Breast epithelium (tissue), 4 donors: ENCODE data around the gene CADM3. TPM values are rescaled to one million over a fixed set of nuclear protein-coding genes. Genes with fewer than 3 reads are reported as not detected.
A peak's percentile ranks its signal among the peaks of the same experiment; 100 is the strongest.

Source experiments
- DNase-seq, 2 donors: peaks; one replicate each; pipeline ENCODE4 v3.0.0-alpha.2; 2019; ENCODE audit warnings: low spot score in 2 of 2
- H3K27ac ChIP-seq, 2 donors: fragments of 200-600 bp; sonication (generic) in 1 of 2; one replicate each; pipeline ENCODE4 v1.5.1; 2016 to 2019; ENCODE audit warnings: mild to moderate bottlenecking in 1 of 2
- H3K27me3 ChIP-seq, 2 donors: fragments of 200-600 bp; sonication (generic) in 1 of 2; one replicate each; pipeline versions ENCODE4 v1.5.1 to v1.6.0; 2017 to 2019; ENCODE audit warnings: control low read depth in 1 of 2, mild to moderate bottlenecking in 1 of 2
- H3K36me3 ChIP-seq: fragments of 200-600 bp; one replicate; pipeline ENCODE4 v1.5.1; 2019
- H3K4me1 ChIP-seq, 2 donors: fragments of 200-600 bp; sonication (generic); one replicate each; pipeline ENCODE4 v1.5.1; 2016 to 2019; ENCODE audit warnings: control low read depth in 1 of 2
- H3K4me3 ChIP-seq, 3 donors: fragments of 200-600 bp; sonication (generic); 1 replicate in 2 of 3; 2 replicates in 1 of 3; pipeline ENCODE4 v1.5.1; 2016 to 2019; ENCODE audit warnings: mild to moderate bottlenecking in 3 of 3, moderate library complexity in 2 of 3
- H3K9me3 ChIP-seq, 2 donors: fragments of 200-600 bp; sonication (generic) in 1 of 2; one replicate each; pipeline ENCODE4 v1.5.1; 2016 to 2019; ENCODE audit warnings: control low read depth in 1 of 2
- CTCF ChIP-seq, 3 donors: fragments of 450-650 bp; IDR thresholded peaks; one replicate each; pipeline ENCODE4 v1.5.1; 2016 to 2017; ENCODE audit warnings: antibody characterized with exemption in 3 of 3, mild to moderate bottlenecking in 3 of 3, moderate library complexity in 3 of 3
- POLR2A ChIP-seq: fragments of 450-650 bp; IDR thresholded peaks from one replicate; pipeline ENCODE4 v1.6.1; 2016; ENCODE audit warnings: antibody characterized with exemption, mild to moderate bottlenecking, moderate library complexity
- POLR2AphosphoS5 ChIP-seq, 3 donors: sonication (generic); formaldehyde crosslinking; IDR thresholded peaks; one replicate each; pipeline ENCODE4 v1.6.1; 2017; ENCODE audit warnings: antibody characterized with exemption in 3 of 3
- intact Hi-C: fragments of 100-400 bp; cut with DNase I; formaldehyde crosslinking; loops from one replicate; pipeline ENCODE4 v1.15.1; 2023; ENCODE audit warnings: low total_unique reads
- total RNA-seq, 3 donors: library from RNA; depleted of rRNA; stranded (reverse); fragments of >200 nt; gene quantifications; one replicate each; pipeline ENCODE4 v1.1.0, GENCODE V29; 2016

Gene CADM3
- total RNA-seq, 3 donors from 2014 or later: 5.2 to 22.6 (median 15.2) TPM

GRCh38 chr1:159201642-159202041 lies 30.2 kb downstream of the CADM3 start:
- no peak for TF ChIP-seq POLR2A
- intact Hi-C loops: no loop called here
- Histone ChIP-seq H3K36me3 (no peaks in the 10 kb centered on the region), H3K27me3 (no peaks in the 10 kb centered on the region), H3K4me1 (no peaks in the 10 kb centered on the region), H3K4me3 (peak overlapping the region; percentile 24 to 37 (median 25)), H3K9me3 (no peaks in the 10 kb centered on the region), H3K27ac (no peak overlapping the region)
- no peak for DNase-seq

- TF ChIP-seq CTCF (IDR thresholded peaks at IDR 0.05) (no peak), POLR2A (no peak), POLR2AphosphoS5 (IDR thresholded peaks at IDR 0.05) (no peak)
- DNase-seq: no peak
- H3K27me3 ChIP-seq: peaks cover 0 to 4% of the 10 kb centered on the region in 2 donors
- intact Hi-C loops: no loop called here
- no peak overlapping the region for H3K27ac ChIP-seq
- H3K9me3 ChIP-seq: no peaks in the 10 kb centered on the region
- no peaks in the 10 kb centered on the region for H3K4me1 ChIP-seq
- H3K36me3 ChIP-seq: no peaks in the 10 kb centered on the region
- no peak overlapping the region for H3K4me3 ChIP-seq
Observed at GRCh38 chr1:159203610-159204009, 32.2 kb downstream of the CADM3 start.

GRCh38 chr1:159204161-159205141 lies 33.0 kb downstream of the CADM3 start, which contains the start of gene ACKR1:
ACKR1 (plus strand) TSS chr1:159204875; CDS start chr1:159204960, 85 bp downstream.
- Histone ChIP-seq H3K27me3 (peaks cover 0 to 6% of the 10 kb centered on the region in 2 donors), H3K27ac (no peak within 1 kb of the TSS), H3K9me3 (no peaks in the 10 kb centered on the region), H3K4me1 (no peaks in the 10 kb centered on the region), H3K4me3 (peak within 1 kb of the TSS; percentile 32 to 38 (median 33)), H3K36me3 (no peaks in the 10 kb centered on the region)
- TF ChIP-seq POLR2A: no peak
- TF ChIP-seq POLR2AphosphoS5 (IDR thresholded peaks at IDR 0.05): no peak
- no peak for TF ChIP-seq CTCF (IDR thresholded peaks at IDR 0.05)
- intact Hi-C loops: no loop called here
- DNase-seq: no peak

GRCh38 chr1:159205225-159205624 lies 33.8 kb downstream of the CADM3 start:
- H3K4me1 ChIP-seq: no peaks in the 10 kb centered on the region
- H3K27ac ChIP-seq: no peak overlapping the region
- peaks cover 0 to 6% of the 10 kb centered on the region in 2 donors for H3K27me3 ChIP-seq
- H3K4me3 ChIP-seq: peak overlapping the region; percentile 32 to 38 (median 33)
- no peaks in the 10 kb centered on the region for H3K36me3 ChIP-seq
- no peak for TF ChIP-seq POLR2A
- TF ChIP-seq CTCF (IDR thresholded peaks at IDR 0.05): no peak
- no peak for TF ChIP-seq POLR2AphosphoS5 (IDR thresholded peaks at IDR 0.05)
- no peaks in the 10 kb centered on the region for H3K9me3 ChIP-seq
- intact Hi-C loops: no loop called here
- no peak for DNase-seq

GRCh38 chr1:159206110-159206509 lies 34.7 kb downstream of the CADM3 start:
- no peak for DNase-seq
- no peak overlapping the region for H3K27ac ChIP-seq
- peaks cover 0 to 6% of the 10 kb centered on the region in 2 donors for H3K27me3 ChIP-seq
- H3K36me3 ChIP-seq: no peaks in the 10 kb centered on the region
- H3K4me1 ChIP-seq: no peaks in the 10 kb centered on the region
- H3K9me3 ChIP-seq: no peaks in the 10 kb centered on the region
- peak overlapping the region; percentile 32 to 38 (median 33) for H3K4me3 ChIP-seq
- no peak for TF ChIP-seq POLR2AphosphoS5 (IDR thresholded peaks at IDR 0.05)
- TF ChIP-seq POLR2A: no peak
- TF ChIP-seq CTCF (IDR thresholded peaks at IDR 0.05): no peak
- intact Hi-C loops: no loop called here
